ENCODE measurements around the gene GABRR3.

DNA sequence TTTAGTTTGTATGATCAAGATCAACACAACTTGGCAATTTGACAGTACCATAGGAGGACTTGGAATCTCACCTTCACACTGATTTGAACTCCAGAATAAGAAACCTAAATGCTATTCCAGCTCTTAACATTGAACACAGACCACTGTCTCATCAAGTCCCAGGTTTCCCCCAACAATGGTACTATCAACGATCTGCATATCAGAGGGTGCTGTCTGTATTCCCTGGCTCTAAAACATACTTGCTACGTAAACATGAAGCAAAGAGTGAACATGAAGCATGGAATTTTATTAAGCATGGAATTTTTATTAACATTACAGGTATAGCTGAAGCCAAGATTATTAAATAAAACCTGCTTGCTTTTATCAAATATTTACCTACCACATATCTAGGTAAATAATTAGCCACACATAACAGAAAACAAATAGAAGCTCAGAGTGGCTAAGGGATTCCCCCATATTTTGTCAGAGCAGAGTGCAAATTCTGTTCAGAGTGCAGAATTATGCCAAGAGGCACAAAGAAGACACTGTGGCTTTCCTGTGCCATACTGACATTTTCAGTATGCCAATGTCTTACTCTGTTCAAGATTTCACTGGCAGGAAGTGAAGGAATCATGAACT, 40.7 kb downstream of the GABRR3 start:
- TF ChIP-seq, protein P1, sequence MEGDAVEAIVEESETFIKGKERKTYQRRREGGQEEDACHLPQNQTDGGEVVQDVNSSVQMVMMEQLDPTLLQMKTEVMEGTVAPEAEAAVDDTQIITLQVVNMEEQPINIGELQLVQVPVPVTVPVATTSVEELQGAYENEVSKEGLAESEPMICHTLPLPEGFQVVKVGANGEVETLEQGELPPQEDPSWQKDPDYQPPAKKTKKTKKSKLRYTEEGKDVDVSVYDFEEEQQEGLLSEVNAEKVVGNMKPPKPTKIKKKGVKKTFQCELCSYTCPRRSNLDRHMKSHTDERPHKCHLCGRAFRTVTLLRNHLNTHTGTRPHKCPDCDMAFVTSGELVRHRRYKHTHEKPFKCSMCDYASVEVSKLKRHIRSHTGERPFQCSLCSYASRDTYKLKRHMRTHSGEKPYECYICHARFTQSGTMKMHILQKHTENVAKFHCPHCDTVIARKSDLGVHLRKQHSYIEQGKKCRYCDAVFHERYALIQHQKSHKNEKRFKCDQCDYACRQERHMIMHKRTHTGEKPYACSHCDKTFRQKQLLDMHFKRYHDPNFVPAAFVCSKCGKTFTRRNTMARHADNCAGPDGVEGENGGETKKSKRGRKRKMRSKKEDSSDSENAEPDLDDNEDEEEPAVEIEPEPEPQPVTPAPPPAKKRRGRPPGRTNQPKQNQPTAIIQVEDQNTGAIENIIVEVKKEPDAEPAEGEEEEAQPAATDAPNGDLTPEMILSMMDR (IDR thresholded peaks at IDR 0.05): no peak
- TF ChIP-seq POLR2A (IDR thresholded peaks at IDR 0.05; ENCODE audit: low read depth) (no peak), POLR2AphosphoS5 (IDR thresholded peaks at IDR 0.05) (no peak)

All from esophagus muscularis mucosa (tissue), 3 donors.